ENCODE data around the gene NPAS4.
"Not testable (repeated sequence)": the region's sequence is repeated elsewhere in the genome, so short reads cannot be mapped to it uniquely, and the experiment has no call there.

The NPAS4 gene

DNA sequence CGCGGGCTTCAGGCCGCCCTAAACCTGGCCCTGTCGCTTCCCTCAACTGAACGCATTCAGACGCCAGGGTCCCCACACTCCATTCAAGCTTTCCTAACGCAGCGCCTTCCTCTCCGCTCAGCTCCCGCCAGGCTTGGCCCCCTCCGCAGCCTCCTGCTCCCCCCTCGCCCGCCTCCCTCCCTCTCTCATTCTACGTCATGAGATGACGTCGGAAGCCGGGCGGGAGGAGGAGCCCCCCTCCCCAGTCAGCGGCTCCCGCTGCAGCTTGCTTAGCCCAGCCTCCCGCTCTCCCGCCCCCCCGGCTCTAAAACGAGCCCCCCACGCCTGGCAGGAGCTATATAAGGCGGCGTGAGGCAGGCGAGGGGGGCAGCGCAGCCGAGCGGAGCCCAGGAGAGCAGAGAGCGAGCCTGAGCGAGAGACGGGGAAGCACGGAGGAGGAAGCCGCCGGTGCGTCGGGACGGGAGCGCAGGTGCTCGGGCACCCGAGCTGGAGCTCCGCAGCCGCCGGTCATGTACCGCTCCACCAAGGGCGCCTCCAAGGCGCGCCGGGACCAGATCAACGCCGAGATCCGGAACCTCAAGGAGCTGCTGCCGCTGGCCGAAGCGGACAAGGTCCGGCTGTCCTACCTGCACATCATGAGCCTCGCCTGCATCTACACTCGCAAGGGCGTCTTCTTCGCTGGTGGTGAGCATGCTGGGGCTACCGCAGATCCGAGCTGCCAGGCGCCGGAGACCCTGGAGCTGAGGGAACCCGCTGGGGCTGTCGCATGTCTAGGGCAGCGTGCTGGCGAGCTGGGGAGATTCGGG is at the start of gene NPAS4:
NPAS4 (plus strand) TSS at position 365 of the 806 bp plus-strand sequence; CDS start at position 510, 145 bp downstream.
- DNase-seq: no peak

DNA sequence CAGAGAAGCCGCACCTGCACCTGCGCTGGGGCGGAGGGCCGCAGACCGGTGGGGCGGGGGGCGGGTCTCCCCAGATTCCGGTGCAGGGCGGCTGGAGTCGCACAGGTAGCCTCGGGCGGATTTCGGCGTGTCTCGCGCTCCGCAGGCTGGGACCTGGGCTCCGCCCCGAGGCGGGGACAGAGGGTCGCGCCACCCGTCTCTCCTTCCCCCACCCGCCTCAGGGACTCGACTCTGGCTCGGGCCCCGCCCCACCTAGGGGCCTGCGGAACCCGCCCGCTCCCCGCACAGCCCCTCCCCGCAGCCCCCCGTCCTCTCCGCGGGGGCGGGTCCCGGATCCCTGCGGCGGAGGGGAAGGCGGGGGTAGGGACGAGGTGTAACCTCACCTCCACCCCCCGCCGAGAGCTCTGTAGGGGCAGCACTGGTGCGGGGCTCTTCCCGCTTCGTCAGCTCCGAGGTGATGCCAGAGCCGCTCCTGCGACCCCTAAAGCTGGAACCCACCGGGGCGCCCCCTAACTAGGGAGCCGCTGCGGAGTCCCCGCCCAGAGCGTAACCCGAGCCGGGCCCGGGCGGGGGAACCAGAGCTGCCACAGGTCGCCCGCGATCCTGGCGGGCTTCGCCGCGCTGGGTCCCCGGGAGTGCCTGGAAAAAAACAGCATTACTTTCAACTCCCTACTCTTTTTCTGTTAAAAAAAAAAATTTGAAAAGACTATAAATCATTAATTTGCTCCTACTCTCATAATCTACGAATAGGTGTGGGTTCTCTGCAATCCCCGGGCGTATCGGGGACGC is 49.0 kb upstream of the NPAS4 start, which contains the start of gene SLC29A2:
SLC29A2 (minus strand) TSS at position 134 of the 789 bp plus-strand sequence. CDS start 169 bp downstream, outside the sequence.
- DNase-seq: peak; percentile 9

DNA sequence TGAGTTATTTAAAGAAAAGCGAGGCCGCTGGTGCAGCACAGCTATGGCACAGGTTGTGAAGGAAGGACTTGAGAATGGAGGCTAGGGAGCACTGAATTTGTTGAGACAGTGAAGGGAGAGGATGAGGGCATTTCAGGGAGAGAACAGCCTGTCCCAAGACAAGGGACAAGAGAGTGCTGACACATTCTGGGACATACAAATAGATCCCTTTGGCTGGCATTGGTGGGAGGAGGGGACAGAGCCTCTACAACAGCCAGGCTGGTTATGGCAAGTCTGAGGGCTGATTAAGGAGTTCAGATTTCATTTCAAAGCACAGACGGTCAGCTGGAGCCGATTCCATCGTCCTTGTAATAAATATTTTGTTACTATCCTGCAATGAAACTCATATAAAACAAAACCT is 47.6 kb upstream of the NPAS4 start:
- no peak for DNase-seq

DNA sequence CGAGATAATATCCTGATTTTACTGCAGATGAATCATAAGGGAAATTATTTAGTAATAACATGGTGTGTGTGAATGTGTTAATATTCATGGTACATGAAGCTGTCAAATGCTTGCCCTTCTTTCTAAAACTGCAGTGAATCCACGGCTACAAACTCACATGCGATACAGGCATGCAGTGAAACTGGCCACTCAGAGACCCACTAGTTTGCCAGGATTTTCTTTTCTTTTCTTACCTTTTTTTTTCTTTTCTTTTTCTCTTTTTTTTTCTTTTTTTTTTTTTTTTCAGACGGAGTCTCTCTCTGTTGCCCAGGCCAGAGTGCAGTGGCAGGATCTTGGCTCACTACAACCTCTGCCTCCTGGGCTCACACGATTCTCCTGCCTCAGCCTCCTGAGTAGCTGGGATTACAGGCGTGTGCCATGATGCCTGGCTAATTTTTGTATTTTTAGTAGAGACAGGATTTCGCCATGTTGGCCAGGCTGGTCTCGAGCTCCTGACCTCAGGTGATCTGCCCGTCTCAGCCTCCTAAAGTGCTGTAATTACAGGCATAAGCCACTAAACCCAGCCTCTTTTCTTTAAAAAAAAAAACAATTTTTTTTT is 47.0 kb upstream of the NPAS4 start:
- DNase-seq: not testable (repeated sequence)

DNA sequence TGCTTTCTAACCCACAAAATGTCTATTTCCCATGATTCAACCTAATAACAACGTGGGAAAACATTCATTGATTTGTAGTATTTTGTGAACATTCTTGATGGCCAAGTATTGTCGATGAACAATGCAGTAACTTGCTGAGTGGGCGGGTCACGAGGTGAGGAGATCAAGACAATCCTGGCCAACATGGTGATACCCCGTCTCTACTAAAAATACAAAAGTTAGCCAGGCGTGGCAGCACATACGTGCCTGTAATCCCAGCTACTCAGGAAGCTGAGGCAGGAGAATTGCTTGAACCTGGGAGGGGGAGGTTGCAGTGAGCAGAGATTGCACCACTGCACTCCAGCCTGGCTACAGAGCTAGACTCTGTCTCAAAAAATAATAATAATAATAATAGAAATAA is 40.6 kb upstream of the NPAS4 start:
- DNase-seq: not testable (repeated sequence)

DNA sequence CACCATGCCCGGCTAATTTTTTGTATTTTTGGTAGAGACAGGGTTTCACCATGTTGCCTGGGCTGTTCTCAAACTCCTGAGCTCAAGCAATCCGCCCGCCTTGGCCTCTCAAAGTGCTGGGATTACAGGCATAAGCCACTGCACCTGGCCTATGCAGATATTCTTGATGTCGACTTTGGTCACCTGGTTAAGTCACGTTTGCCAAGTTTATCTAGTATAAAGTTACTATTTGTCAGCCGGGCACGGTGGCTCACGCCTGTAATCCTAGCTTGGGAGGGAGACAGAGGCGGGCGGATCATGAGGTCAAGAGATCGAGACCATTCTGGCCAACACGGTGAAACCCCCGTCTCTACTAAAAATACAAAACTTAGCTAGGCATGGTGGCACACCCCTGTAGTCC is 36.5 kb upstream of the NPAS4 start:
- not testable (repeated sequence) for DNase-seq

DNA sequence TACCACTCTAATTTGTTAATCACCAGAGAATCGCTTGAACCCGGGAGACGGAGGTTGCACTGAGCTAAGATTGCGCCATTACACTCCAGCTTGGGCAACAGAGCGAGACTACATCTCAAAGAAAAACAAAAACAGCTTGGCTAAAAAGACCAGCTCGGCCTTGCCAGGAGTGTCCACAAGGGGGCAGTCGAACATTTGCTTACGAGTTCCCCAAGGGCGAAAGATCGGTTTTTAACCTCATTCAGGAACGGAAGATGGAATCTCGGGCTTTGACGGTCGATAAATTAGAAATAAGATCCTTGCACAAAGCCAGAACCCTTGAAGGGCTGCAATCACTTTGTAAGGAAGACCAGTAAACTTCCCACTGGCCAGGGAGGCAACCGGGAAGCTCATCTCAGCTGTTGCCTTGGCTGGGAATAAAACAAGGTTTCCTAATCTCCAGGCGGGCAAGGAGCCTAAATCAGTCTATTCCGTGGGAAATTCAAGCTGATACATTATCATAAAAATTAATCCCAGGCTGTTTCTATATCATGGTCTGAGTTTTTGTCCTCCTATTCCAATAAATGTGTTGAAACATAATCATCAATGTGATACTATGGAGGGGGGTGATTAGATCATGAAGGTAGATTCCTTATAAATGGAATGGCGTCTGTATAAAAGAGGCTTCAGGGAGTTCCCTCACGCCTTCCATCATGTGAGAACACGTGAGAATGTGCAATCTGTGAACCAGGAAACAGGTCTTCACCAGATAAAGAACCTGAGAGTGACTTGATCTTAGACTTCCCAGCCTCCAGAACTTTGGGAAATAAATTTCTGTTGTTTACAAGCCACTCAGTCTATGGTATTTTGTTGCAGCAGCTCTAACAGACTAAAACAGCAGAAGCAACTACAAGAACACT is 34.4 kb upstream of the NPAS4 start:
- DNase-seq: peak; percentile 63

DNA sequence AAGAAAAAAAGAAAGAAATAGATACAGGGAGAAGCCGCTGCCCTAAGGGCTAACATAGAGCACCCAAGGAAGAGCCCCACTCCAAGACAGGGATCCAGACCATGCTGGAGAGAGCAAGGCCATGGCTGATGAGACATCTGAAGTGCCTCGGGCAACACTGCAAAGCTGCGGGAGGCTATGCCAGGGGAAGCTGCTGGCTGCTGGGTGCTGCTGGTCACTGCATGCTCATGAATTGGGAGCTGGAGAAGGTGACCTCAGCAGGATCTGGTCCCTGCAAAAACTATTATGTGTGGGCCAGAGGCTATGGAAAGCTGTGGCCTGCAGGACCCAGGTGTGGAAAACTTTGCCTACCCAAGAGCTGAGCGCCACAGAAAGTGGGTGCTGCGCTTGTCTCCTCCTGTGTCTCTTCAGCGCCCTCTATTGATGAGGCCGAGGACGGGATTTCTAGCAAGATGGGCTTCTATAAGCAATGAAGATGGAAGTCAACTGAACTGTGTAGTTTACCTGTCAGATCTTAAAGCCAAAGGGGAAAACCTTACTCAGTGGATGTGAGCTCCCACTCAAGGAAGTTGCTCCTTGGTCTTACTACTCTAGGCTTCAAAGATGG is 32.0 kb upstream of the NPAS4 start:
- DNase-seq: peak; percentile 61

DNA sequence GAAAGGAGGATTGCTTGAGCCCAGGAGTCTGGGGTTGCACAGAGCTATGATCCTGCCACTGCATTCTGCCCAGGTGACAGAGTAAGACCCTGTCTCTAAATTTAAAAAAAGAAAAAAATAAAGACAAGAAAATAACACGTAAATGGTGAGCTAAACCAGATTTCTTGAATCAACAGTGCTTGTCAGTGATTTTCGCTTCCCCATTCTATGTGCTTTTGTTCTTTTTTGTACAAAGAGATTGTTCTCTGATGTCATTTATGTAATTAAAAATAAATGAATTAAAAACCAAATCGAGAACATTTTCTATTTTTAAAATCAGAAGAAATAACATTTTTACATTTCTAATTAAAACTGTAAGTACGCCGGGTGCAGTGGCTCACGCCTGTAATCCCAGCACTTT is 29.5 kb upstream of the NPAS4 start:
- DNase-seq: no peak

DNA sequence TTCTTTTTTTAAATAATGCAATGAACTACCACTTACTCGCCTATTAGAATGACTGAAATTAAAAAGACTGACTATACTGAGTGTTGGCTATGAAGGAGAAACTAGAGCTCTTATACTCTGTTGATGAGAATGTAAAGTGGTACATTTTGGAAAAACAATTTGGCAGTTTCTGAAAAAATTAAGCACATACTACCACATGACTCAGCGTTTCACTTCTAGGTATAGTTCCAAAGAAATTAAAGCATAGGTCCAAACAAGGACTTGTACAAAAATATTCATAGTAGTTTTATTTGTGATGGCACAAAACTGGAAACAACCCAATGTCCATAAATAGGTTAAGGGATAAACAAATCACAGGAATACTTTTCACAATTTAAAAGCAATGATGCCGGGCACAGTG is 26.9 kb upstream of the NPAS4 start:
- no peak for DNase-seq

DNA sequence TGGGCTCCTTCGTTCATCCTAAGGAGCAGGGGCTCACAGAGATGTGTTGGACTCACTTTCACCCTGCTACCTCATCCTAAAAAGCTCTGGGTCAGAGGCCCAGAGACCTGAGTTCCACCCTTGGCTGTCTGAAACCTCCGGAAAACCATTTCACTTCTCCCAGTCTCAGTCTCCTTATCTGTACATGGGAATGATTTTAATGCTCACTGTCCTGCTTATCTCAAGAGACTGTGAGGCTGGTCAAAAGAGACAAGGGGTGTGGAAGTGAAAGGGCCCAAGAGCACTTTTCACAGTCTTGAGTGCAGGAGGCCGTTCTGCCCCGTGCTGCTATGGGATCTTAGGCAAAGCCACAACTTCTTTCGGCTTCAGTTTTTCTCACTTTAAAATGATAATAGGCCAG is 13.2 kb upstream of the NPAS4 start:
- no peak for DNase-seq

DNA sequence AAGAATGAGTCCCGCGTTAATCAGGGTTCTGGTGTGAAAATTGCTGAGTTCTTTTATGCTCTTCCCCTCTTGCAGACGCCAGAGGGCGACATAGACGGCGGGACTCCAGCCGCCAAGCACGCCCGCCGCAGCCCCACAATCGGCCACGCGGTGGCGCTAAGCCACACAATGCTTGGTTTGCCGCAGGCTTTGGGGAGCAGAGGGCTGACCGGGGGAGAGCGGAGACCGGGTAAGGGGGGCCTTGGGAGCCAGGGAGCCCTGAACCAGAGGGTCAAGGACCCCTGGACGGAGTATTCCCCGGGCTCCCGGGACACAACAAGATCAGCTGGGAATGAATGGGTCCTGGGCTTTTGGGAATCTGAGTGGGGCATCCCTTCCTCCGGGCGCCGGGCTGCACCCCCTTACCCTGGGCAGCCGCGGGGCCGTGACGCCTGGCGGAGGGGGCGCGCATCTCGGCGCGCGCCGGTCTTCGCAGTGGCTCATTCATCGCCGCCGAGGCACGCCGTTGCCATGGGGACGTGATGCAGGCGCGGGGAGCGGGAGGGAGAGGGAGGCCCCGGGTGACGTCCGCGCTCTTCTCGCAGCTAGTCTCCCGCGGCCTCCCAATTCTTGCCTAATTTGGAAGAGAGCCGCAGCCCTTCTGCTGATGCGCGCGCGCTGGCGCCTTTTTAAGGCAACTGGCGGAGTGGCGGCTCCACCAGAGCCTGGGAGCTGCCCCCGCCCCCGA is 12.2 kb upstream of the NPAS4 start:
- DNase-seq: peak; percentile 85

DNA sequence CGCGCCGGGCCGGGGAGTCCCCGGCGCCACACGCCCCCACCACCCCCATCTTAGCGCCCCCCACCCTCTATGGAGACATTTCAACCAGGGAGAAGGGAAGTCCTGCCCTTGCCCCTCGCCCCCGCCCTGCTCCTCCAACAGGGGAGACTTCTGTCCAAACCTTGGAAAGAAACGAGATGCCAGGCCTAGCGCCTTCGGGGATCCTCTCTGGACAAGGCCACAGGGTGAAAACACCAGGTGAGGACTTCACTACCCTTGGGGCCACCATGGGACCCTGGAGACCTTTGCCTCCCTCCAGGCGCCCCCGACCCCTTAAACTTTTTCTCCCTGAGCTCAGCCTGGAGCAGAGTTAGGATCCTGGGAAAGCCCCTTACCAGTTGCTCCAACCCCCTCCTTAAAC is 11.6 kb upstream of the NPAS4 start:
- no peak for DNase-seq

DNA sequence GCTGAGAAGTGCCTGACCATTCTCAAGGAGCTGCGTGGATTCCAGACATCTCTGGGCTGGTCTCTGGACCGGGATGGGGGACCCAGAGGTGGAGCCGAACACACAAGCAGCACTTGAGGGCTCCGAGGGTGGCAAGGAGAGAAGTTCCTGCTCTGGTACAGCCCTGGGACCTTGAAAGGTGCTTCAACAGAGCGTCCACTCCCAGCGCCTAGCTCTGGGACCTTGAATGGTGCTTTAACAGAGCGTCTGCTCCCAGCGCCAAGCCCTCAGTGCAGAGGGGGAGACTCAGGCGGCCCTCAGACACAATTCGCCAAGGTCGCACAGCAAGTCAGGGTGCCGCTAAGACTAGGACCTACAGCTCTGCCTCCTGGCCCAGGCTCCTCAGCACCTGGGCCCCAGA is 10.6 kb upstream of the NPAS4 start:
- no peak for DNase-seq

DNA sequence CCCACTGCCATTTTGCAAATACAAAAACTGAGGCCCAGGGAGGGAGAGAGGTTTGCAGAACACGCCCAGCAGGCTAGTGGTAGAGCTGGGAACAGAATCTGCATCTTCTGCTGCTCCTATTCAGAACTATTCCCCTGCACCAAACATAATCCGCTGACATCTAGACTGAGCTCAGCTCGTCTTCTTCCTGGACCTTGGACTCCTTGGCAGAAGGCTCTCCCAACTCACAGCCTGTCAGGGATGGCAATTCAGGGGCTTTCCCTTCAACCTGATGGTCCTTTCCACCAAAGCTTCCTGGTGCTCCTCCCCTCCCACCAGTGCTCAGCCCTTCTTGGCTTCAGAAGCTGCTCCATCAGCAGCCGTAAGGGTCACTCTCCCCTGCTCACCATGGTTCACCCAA is 9.5 kb upstream of the NPAS4 start:
- no peak for DNase-seq

DNA sequence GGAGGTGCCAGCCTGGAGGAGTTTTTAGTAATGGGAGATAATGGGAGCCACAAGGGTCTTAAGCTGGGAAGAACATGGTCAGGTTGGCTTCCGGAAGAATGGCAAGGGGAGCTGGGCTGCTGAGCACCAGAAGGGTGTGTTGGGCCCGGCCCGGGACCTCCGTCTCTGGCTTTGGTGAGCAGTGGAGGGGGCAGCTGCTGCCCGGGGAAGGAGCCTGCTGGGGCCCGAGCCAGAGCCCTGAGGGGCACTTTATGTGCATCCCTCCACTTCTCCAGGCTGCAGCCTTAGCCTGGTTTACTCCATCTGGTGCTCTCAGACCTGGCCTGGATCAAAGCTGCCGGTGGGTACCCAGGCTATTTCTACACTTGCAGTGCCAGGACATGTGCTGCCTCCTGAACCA is 8.7 kb upstream of the NPAS4 start:
- no peak for DNase-seq

DNA sequence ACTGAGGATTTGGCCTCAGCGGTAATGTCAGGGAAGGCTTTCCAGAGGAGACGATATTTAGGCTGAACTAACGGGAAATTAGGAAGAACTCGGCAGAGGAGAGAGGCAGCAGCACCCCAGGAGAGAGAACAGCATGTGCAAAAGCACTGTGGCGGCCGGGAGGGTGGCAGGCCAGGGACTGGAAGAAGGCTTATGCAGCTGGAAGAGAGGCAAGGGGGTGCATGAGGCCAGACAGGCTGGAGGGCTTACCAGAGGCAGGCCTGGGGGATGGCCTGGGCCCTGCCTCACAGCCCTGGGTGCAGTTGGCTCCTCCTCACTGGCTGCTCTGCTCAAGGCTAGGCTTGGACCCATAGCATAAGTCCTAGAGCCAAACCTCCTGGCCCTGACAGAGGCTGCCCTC is 7.7 kb upstream of the NPAS4 start:
- no peak for DNase-seq

DNA sequence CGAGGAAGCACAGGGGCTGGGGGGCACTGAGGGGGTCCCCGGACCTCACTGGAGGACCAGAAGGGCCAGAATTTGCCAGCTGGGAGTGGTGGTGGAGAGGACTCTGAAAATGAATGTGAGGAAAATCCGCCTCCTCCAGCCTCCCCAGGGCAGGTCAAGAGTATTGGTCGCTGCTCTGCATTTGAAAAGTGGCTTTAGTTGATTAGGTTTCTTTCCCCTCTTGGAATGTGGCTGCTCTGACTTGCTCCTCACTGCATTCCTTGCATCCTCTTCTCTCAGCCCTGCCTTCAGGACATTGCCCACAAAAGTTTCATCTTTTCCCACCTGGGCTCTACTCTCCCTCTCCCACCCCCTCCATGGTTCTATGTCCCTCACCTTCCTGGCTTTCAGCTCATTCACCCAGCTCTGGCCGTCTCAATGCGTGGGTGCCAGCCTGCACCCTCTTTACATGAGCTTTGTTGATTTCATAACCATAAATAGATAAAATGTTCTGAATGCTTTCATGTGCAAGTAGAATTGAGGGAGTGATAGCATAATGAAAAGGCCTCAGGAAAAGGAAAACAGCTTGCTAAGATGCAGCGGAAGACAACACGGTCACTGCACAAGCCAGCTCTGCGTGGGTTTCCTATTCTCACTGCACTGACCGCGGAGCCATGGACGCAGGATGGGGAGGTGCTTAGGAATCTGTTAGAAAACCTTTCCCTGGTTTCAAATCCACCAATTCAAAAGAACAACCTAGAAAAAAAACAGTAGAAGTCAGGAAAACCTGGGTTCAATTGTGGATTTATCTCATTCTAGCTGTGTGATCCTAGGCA is 6.5 kb upstream of the NPAS4 start:
- DNase-seq: no peak

DNA sequence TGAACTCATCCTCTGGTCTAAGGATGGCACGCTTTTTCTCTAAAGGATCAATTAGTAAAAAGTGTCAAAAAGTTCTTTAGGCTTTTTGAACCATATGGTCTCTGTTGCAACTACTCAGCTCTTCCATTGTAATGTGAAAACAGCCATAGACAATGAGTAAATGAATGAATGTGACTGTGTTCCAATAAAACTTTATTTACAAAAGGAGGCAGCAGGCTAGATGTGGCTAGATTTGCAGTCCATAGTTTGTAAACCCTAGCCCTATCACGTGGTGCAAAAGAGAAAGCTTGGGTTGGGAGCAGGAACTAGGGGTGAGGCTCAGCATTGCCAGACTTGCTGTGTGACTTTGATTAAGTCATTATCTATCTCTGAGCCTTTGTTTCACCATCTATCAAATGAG is 5.4 kb upstream of the NPAS4 start:
- DNase-seq: no peak

DNA sequence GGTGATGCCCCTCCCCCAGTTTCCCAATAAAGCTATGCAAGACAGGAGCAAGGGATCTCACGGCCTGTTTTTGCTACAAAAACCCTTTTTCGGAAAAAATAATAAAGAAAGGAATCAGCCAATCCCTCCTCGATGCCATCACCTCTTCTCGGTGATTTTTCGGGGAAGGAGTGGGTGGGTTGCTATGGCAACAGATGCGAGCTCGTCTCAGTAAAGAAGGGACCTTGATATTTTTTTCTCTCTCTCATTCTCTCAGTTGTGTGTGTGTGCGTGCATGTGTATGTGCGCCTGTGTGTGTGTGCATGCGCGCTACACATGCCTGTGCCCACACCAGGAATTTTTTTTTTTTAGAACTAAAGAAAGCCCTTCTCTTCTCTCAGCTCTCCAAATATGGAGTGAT is 3.8 kb upstream of the NPAS4 start:
- no peak for DNase-seq

All from NCI-H226 (cell line).